Panc1 (cell line): Measurements from ENCODE around the gene IGF1R.

Experiments used
- POLR2AphosphoS5 ChIP-seq: IDR thresholded peaks from 2 replicates; pipeline ENCODE4 v1.6.1; 2012; ENCODE audit warnings: mild to moderate bottlenecking, low read depth, low read length, moderate library complexity
- SIN3A ChIP-seq: IDR thresholded peaks from 2 replicates; pipeline ENCODE4 v1.6.1; 2012; ENCODE audit warnings: low read depth, mild to moderate bottlenecking, low read length, moderate library complexity, borderline replicate concordance; ENCODE audit not compliant: insufficient read depth
- TF ChIP-seq, protein P1 (sequence below): fragments of 450-650 bp; IDR thresholded peaks from 2 replicates; pipeline ENCODE4 v1.5.1; 2017; ENCODE audit warnings: mild to moderate bottlenecking

DNA sequence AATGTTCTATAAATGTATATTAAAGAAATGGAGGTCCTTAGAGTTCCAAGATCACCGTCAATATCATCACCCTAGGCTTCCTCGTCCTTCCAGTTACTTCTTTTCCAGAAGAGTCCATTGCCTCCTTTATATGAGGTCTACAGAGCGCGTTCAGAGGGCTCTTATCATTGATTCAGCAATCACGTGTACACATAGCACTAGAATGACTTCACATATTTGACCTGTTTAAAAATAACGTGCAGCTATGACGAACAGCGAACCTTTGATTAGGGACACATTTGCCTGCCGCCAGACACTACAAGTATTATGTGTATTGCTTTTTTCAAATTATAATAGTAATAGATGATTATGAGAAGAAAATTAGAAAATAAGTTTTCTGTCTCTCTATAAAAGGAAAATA, 26.0 kb downstream of the IGF1R start:
- TF ChIP-seq, protein P1, sequence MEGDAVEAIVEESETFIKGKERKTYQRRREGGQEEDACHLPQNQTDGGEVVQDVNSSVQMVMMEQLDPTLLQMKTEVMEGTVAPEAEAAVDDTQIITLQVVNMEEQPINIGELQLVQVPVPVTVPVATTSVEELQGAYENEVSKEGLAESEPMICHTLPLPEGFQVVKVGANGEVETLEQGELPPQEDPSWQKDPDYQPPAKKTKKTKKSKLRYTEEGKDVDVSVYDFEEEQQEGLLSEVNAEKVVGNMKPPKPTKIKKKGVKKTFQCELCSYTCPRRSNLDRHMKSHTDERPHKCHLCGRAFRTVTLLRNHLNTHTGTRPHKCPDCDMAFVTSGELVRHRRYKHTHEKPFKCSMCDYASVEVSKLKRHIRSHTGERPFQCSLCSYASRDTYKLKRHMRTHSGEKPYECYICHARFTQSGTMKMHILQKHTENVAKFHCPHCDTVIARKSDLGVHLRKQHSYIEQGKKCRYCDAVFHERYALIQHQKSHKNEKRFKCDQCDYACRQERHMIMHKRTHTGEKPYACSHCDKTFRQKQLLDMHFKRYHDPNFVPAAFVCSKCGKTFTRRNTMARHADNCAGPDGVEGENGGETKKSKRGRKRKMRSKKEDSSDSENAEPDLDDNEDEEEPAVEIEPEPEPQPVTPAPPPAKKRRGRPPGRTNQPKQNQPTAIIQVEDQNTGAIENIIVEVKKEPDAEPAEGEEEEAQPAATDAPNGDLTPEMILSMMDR, result no peak
- TF ChIP-seq POLR2AphosphoS5 (no peak), SIN3A (no peak)
